WTC11 (cell line): ENCODE results near the gene CCDC175. TPM values are rescaled to one million over a fixed set of nuclear protein-coding genes. Genes with fewer than 3 reads are reported as not detected.

Experiments used
- total RNA-seq: library from RNA; stranded (reverse); gene quantifications from 3 replicates; pipeline ENCODE4 v1.2.3, GENCODE V29; 2021

Gene CCDC175
- total RNA-seq, 1 experiment from 2014 or later, result not detected

Other genes starting within 250 kb of the CCDC175 start
- gene GPR135, start 111.4 kb downstream of the CCDC175 start, total RNA-seq, result 1.6 to 1.7 TPM (median 1.7 TPM) in 3 replicates
- gene L3HYPDH, start 92.4 kb downstream of the CCDC175 start, total RNA-seq, result 14.3 to 17.5 TPM (median 16.6 TPM) in 3 replicates
- 29.1 to 33.2 TPM (median 31.7 TPM) in 3 replicates for gene JKAMP, start 92.3 kb downstream of the CCDC175 start, total RNA-seq